ENCODE measurements around the gene ERBIN. TPM values are rescaled to one million over a fixed set of nuclear protein-coding genes. Genes with fewer than 3 reads are reported as not detected.
"Not testable (repeated sequence)": the region's sequence is repeated elsewhere in the genome, so short reads cannot be mapped to it uniquely, and the experiment has no call there.

ERBIN gene
- total and polyA plus RNA-seq, 2 experiments from 2014 or later = 15.6 to 26.4 TPM

GRCh38 chr5:65886387-65886786, 40.0 kb upstream of the ERBIN start (continued):
- no peak for TF ChIP-seq ZNF462 (CRISPR knock-in tag; IDR thresholded peaks at IDR 0.05)
- no peak for TF ChIP-seq CREB1 (CRISPR knock-in tag; IDR thresholded peaks at IDR 0.05; ENCODE audit: low read depth)
- no peak for TF ChIP-seq ZNF114 (CRISPR knock-in tag; IDR thresholded peaks at IDR 0.05)
- TF ChIP-seq, protein P1, sequence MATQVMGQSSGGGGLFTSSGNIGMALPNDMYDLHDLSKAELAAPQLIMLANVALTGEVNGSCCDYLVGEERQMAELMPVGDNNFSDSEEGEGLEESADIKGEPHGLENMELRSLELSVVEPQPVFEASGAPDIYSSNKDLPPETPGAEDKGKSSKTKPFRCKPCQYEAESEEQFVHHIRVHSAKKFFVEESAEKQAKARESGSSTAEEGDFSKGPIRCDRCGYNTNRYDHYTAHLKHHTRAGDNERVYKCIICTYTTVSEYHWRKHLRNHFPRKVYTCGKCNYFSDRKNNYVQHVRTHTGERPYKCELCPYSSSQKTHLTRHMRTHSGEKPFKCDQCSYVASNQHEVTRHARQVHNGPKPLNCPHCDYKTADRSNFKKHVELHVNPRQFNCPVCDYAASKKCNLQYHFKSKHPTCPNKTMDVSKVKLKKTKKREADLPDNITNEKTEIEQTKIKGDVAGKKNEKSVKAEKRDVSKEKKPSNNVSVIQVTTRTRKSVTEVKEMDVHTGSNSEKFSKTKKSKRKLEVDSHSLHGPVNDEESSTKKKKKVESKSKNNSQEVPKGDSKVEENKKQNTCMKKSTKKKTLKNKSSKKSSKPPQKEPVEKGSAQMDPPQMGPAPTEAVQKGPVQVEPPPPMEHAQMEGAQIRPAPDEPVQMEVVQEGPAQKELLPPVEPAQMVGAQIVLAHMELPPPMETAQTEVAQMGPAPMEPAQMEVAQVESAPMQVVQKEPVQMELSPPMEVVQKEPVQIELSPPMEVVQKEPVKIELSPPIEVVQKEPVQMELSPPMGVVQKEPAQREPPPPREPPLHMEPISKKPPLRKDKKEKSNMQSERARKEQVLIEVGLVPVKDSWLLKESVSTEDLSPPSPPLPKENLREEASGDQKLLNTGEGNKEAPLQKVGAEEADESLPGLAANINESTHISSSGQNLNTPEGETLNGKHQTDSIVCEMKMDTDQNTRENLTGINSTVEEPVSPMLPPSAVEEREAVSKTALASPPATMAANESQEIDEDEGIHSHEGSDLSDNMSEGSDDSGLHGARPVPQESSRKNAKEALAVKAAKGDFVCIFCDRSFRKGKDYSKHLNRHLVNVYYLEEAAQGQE (IDR thresholded peaks at IDR 0.05; ENCODE audit: unreplicated experiment) = no peak
- no peak for TF ChIP-seq STAT1 (IDR thresholded peaks at IDR 0.05; ENCODE audit: unreplicated experiment)
- TF ChIP-seq POLR2AphosphoS5 (IDR thresholded peaks at IDR 0.05; ENCODE audit: low read depth) = no peak
- TF ChIP-seq EZH2 (IDR thresholded peaks at IDR 0.05; ENCODE audit: low read depth, unreplicated experiment) = no peak
- TF ChIP-seq EZH2phosphoT487 (IDR thresholded peaks at IDR 0.05; ENCODE audit: unreplicated experiment) = no peak
- TF ChIP-seq ZNF331 (CRISPR knock-in tag; IDR thresholded peaks at IDR 0.05; ENCODE audit: low read depth) = no peak
- no peak for TF ChIP-seq NANOG (IDR thresholded peaks at IDR 0.05; ENCODE audit: borderline replicate concordance)
- TF ChIP-seq JUNB (IDR thresholded peaks at IDR 0.05; ENCODE audit: unreplicated experiment) = no peak
- TF ChIP-seq ETS1 (IDR thresholded peaks at IDR 0.05) = no peak

GRCh38 chr5:65892024-65892423, 34.4 kb upstream of the ERBIN start:
- H3K4me1 ChIP-seq (ENCODE audit: insufficient read depth); H3K79me2 ChIP-seq (replicated peaks; ENCODE audit: insufficient read depth); H2AFZ ChIP-seq; H3K4me1 Mint-ChIP-seq; H4K20me1 ChIP-seq (replicated peaks; ENCODE audit: insufficient read depth); H3K27ac Mint-ChIP-seq; H3F3A ChIP-seq (replicated peaks; ENCODE audit: low read depth); H3K4me3 Mint-ChIP-seq; DNase-seq (ENCODE audit: low spot score); H3K36me3 ChIP-seq (ENCODE audit: insufficient read depth); H3K27me3 ChIP-seq (ENCODE audit: insufficient read depth); H3K36me3 Mint-ChIP-seq (ENCODE audit: low read depth); H3K4me2 ChIP-seq; H3K4me3 ChIP-seq; ATAC-seq; H3K27me3 Mint-ChIP-seq (ENCODE audit: insufficient read depth, low read depth, poor library complexity); H3K27ac ChIP-seq (ENCODE audit: low read depth); H3K9me3 Mint-ChIP-seq; H3K9me2 ChIP-seq (ENCODE audit: insufficient read depth): not testable (repeated sequence)
